Heart left ventricle (tissue), 16 donors: ENCODE measurements around the gene PRKN. TPM values are rescaled to one million over a fixed set of nuclear protein-coding genes. Genes with fewer than 3 reads are reported as not detected.

ENCODE experiments used
- ATAC-seq, 4 donors: fragments of 200-7000 bp; cut with Tn5 transposase; one replicate each; pipeline ENCODE4 v1.9.1; 2020 to 2022; ENCODE audit warnings: moderate library complexity in 4 of 4, mild to moderate bottlenecking in 3 of 4, moderate number of reproducible peaks in 1 of 4
- DNase-seq, 5 donors: peaks; one replicate each; pipeline ENCODE4 v3.0.0-alpha.2; 2020
- H3K27ac ChIP-seq, 12 donors: fragments of 200-600 bp; sonication (generic) in 4 of 12; one replicate each; pipeline versions ENCODE4 v1.5.0 to v1.8.0; 2016 to 2022; ENCODE audit warnings: mild to moderate bottlenecking in 2 of 12
- H3K27me3 ChIP-seq, 9 donors: fragments of 200-600 bp; sonication (generic) in 2 of 9; one replicate each; pipeline versions ENCODE4 v1.5.1 to v1.8.0; 2016 to 2022; ENCODE audit warnings: mild to moderate bottlenecking in 3 of 9
- H3K36me3 ChIP-seq, 9 donors: fragments of 200-600 bp; sonication (generic) in 2 of 9; one replicate each; pipeline versions ENCODE4 v1.5.0 to v1.8.0; 2018 to 2022; ENCODE audit warnings: mild to moderate bottlenecking in 2 of 9
- H3K4me1 ChIP-seq, 12 donors: fragments of 200-600 bp; sonication (generic) in 4 of 12; one replicate each; pipeline versions ENCODE4 v1.5.0 to v1.8.0; 2016 to 2022; ENCODE audit warnings: mild to moderate bottlenecking in 3 of 12
- H3K4me3 ChIP-seq, 12 donors: fragments of 200-600 bp; sonication (generic) in 4 of 12; one replicate each; pipeline versions ENCODE4 v1.5.0 to v1.8.0; 2017 to 2022; ENCODE audit warnings: mild to moderate bottlenecking in 9 of 12, moderate library complexity in 4 of 12
- H3K9me3 ChIP-seq, 12 donors: fragments of 200-600 bp; sonication (generic) in 4 of 12; one replicate each; pipeline versions ENCODE4 v1.5.0 to v1.8.0; 2016 to 2022; ENCODE audit warnings: mild to moderate bottlenecking in 1 of 12
- CTCF ChIP-seq, 12 donors: fragments of 200-600 bp; sonication (generic) in 4 of 12; IDR thresholded peaks; one replicate each; pipeline versions ENCODE4 v1.5.0 to v1.8.0; 2018 to 2022; ENCODE audit warnings: antibody characterized with exemption in 12 of 12, mild to moderate bottlenecking in 5 of 12
- POLR2A ChIP-seq, 2 donors: fragments of 450-650 bp; IDR thresholded peaks; one replicate each; pipeline ENCODE4 v1.6.1; 2017; ENCODE audit warnings: antibody characterized with exemption in 2 of 2, mild to moderate bottlenecking in 2 of 2, moderate library complexity in 2 of 2
- WGBS, 4 donors: extraction: QIAGEN DNeasy Blood & Tissue Kit in 2 of 4; methylation state at CpG; one replicate each; pipeline versions ENCODE4 v1.1.5 to v1.1.7; 2013 to 2018; 5-methylcytosine and 5-hydroxymethylcytosine counted together
- intact Hi-C, 10 donors: fragments of 100-400 bp; cut with DNase I; formaldehyde crosslinking; loops; one replicate each; pipeline versions ENCODE4 v1.11.1 to v1.14.2; 2022
- polyA plus RNA-seq, 2 donors: library from polyadenylated mRNA; stranded (reverse); fragments of 200-250 nt; gene quantifications; one replicate each; pipeline ENCODE4 v1.2.3, GENCODE V29; 2013
- total RNA-seq, 9 donors: library from RNA; depleted of rRNA in 2 of 9; stranded (reverse); fragments of >200 nt in 2 of 9; fragmentation: NEBNext Ultra II Directional in 3 of 9; extraction: Animal tissue kit (Norgen Biotek cat#: 25700) in 3 of 9; gene quantifications; one replicate each; pipeline versions ENCODE4 v1.1.0 to v1.2.4, GENCODE V29; 2016 to 2023
- donor health status: ischemic (EF 13 %, LVEDD 7.1; RV severe dilation, severe dysfunction).
- donor health status: healthy with polysubstance abuse.
- donor health status: DM: no; HTN: yes; CAD: no.
- donor health status: DM: no; HTN: no; CAD: no.
- donor health status: ischemic (EF 25% LVEDD 6.9; RV normal size, moderate dysfunction).
- donor health status: ischemic (EF 25% LVEDD 5.7; RV mildly dilated, moderate dysfunction).
- donor health status: healthy.
- donor health status: DM: yes; HTN: yes; CAD: no.
- donor health status: ischemic (EF 35%, LVEDD 5.7; RV mildly dilated, moderate dysfunction).
- donor health status: nonischemic (EF 11% LVEDD 7.7; RV severe dilation, severe dysfunction).
- donor health status: DM: yes; HTN: yes; CAD: no.
- donor health status: PGD.
- donor health status: ischemic (EF 29% LVEDD 5.4; RV normal size, mild dysfunction).
- donor health status: nonischemic (EF 23%, LVEDD 6.1; RV moderate dilation, normal function).

The PRKN gene
- total and polyA plus RNA-seq, 11 donors: 3.4 to 32.5 (median 21.2) TPM

GRCh38 chr6:162336359-162336758, 391.2 kb downstream of the PRKN start:
- Histone ChIP-seq H3K4me3 (no peak overlapping the region), H3K27ac (no peak overlapping the region), H3K9me3 (peaks cover 0 to 9% (median 0%) of the 10 kb centered on the region in 12 donors), H3K27me3 (no peaks in the 10 kb centered on the region), H3K4me1 (peaks cover 0 to 11% (median 0%) of the 10 kb centered on the region in 12 donors), H3K36me3 (no peaks in the 10 kb centered on the region)
- intact Hi-C loops: no loop called here
- 88 to 98% (median 96%) methylated on average over 6 of the region's 6 CpGs for WGBS, 4 donors
- no peak for DNase-seq
- TF ChIP-seq POLR2A (IDR thresholded peaks at IDR 0.05) (no peak), CTCF (IDR thresholded peaks at IDR 0.05) (no peak)
- ATAC-seq: no peak

GRCh38 chr6:162332365-162332764, 395.2 kb downstream of the PRKN start:
- intact Hi-C loops: no loop called here
- Histone ChIP-seq H3K4me3 (no peak overlapping the region), H3K4me1 (peaks cover 0 to 8% (median 0%) of the 10 kb centered on the region in 12 donors), H3K36me3 (no peaks in the 10 kb centered on the region), H3K9me3 (peaks cover 0 to 9% (median 0%) of the 10 kb centered on the region in 12 donors), H3K27ac (no peak overlapping the region), H3K27me3 (no peaks in the 10 kb centered on the region)
- ATAC-seq: no peak
- no peak for DNase-seq
- no peak for TF ChIP-seq CTCF (IDR thresholded peaks at IDR 0.05)
- 90 to 96% (median 95%) methylated on average over 4 of the region's 4 CpGs for WGBS, 4 donors

GRCh38 chr6:162331911-162332310, 395.7 kb downstream of the PRKN start:
- no peak overlapping the region for H3K27ac ChIP-seq
- no peak overlapping the region for H3K4me3 ChIP-seq
- no peak for DNase-seq
- intact Hi-C loops: no loop called here
- TF ChIP-seq POLR2A (IDR thresholded peaks at IDR 0.05): no peak
- no peak for TF ChIP-seq CTCF (IDR thresholded peaks at IDR 0.05)
- 68 to 88% (median 75%) methylated on average over 1 of the region's 1 CpG for WGBS, 4 donors
- H3K27me3 ChIP-seq: no peaks in the 10 kb centered on the region
- H3K36me3 ChIP-seq: no peaks in the 10 kb centered on the region
- peaks cover 0 to 9% (median 0%) of the 10 kb centered on the region in 12 donors for H3K9me3 ChIP-seq
- ATAC-seq: no peak
- H3K4me1 ChIP-seq: peaks cover 0 to 3% (median 0%) of the 10 kb centered on the region in 12 donors

GRCh38 chr6:162325826-162326225, 401.7 kb downstream of the PRKN start:
- DNase-seq (no peak), ATAC-seq (no peak)
- Histone ChIP-seq H3K27me3 (no peaks in the 10 kb centered on the region), H3K4me1 (no peaks in the 10 kb centered on the region), H3K36me3 (no peaks in the 10 kb centered on the region), H3K27ac (no peak overlapping the region), H3K9me3 (peaks cover 0 to 25% (median 10%) of the 10 kb centered on the region in 12 donors), H3K4me3 (no peak overlapping the region)
- intact Hi-C loops: no loop called here
- 92 to 95% (median 93%) methylated on average over 4 of the region's 4 CpGs for WGBS, 4 donors
- no peak for TF ChIP-seq POLR2A (IDR thresholded peaks at IDR 0.05)
- no peak for TF ChIP-seq CTCF (IDR thresholded peaks at IDR 0.05)
